Stimulated activated CD4-positive, alpha-beta T cell treated with anti-CD3 and anti-CD28 coated beads, Interleukin-1b, Interleukin-23, amount 100 ng/mL, for 4 hours (primary cell): ENCODE results near the gene RFNG.
A peak's percentile ranks its signal among the peaks of the same experiment; 100 is the strongest.

Experiments
- DNase-seq, 2 donors: peaks; one replicate each; pipeline ENCODE4 v3.0.0-alpha.2; 2020; ENCODE audit warnings: low read depth in 2 of 2

RFNG gene

GRCh38 chr17:82077617-82078358, 26.2 kb upstream of the RFNG start:
- no peak for DNase-seq

GRCh38 chr17:82076785-82077591, 25.4 kb upstream of the RFNG start:
- no peak for DNase-seq

- no peak for DNase-seq
Observed at GRCh38 chr17:82076018-82076784, 24.6 kb upstream of the RFNG start.

- no peak for DNase-seq
Observed at GRCh38 chr17:82073446-82073845, 21.8 kb upstream of the RFNG start.

- no peak for DNase-seq
Observed at GRCh38 chr17:82072827-82073226, 21.2 kb upstream of the RFNG start.

GRCh38 chr17:82070611-82071010, 19.0 kb upstream of the RFNG start:
- no peak for DNase-seq

- DNase-seq: peak; percentile 69
Observed at GRCh38 chr17:82065638-82066303, 14.2 kb upstream of the RFNG start, which contains the start of gene DUS1L. TSS of gene DUS1L (minus strand) at chr17:82065804. CDS start at chr17:82065059, 745 bp downstream.

- peak in 1 of 2 donors; percentile 10 for DNase-seq
Observed at GRCh38 chr17:82065193-82065637, 13.6 kb upstream of the RFNG start.

GRCh38 chr17:82064433-82065192, 13.0 kb upstream of the RFNG start:
- no peak for DNase-seq

- no peak for DNase-seq
Observed at GRCh38 chr17:82063424-82064415, 12.1 kb upstream of the RFNG start.

GRCh38 chr17:82062984-82063368, 11.4 kb upstream of the RFNG start:
- no peak for DNase-seq

- DNase-seq: no peak
Observed at GRCh38 chr17:82062076-82062983, 10.7 kb upstream of the RFNG start.

GRCh38 chr17:82061047-82061925, 9.7 kb upstream of the RFNG start:
- DNase-seq: no peak

GRCh38 chr17:82060614-82061013, 9.0 kb upstream of the RFNG start:
- DNase-seq: no peak

GRCh38 chr17:82060001-82060380, 8.4 kb upstream of the RFNG start:
- DNase-seq: no peak

- no peak for DNase-seq
Observed at GRCh38 chr17:82059272-82060000, 7.8 kb upstream of the RFNG start.

GRCh38 chr17:82058855-82059249, 7.2 kb upstream of the RFNG start:
- no peak for DNase-seq
